HCT116 (cell line): Measurements from ENCODE around the gene DUSP6.

Experiments
- CEBPB ChIP-seq: IDR thresholded peaks from 2 replicates; pipeline ENCODE4 v1.6.1; 2012; ENCODE audit warnings: low read depth
- CTCF ChIP-seq, 3 experiments: fragments of 200-600 bp in 1 of 3; sonication (generic) in 1 of 3; IDR thresholded peaks in 2 of 3; conservative IDR thresholded peaks in 1 of 3; 2 replicates each; pipeline ENCODE4 v1.5.1; 2012 to 2017; ENCODE audit warnings: low read depth in 2 of 3, low read length in 2 of 3, antibody characterized with exemption in 1 of 3, borderline replicate concordance in 1 of 3, control low read depth in 1 of 3, mild to moderate bottlenecking in 1 of 3, mixed read lengths in 1 of 3, mixed run types in 1 of 3, moderate library complexity in 1 of 3; ENCODE audit not compliant: insufficient read depth in 1 of 3
- ELF1 ChIP-seq: IDR thresholded peaks from 2 replicates; pipeline ENCODE4 v1.6.1; 2012; ENCODE audit warnings: low read depth, borderline replicate concordance
- EZH2 ChIP-seq: fragments of 200-600 bp; sonication (generic); IDR thresholded peaks from 2 replicates; pipeline ENCODE4 v1.6.1; 2017; ENCODE audit warnings: antibody characterized with exemption, mixed run types
- EZH2phosphoT487 ChIP-seq: fragments of 200-600 bp; IDR thresholded peaks from 2 replicates; pipeline ENCODE4 v1.6.1; 2018; ENCODE audit warnings: antibody characterized with exemption, borderline replicate concordance
- MAX ChIP-seq: IDR thresholded peaks from 2 replicates; pipeline ENCODE4 v1.6.1; 2012
- POLR2A ChIP-seq: IDR thresholded peaks from 2 replicates; pipeline ENCODE4 v1.7.0; 2011; ENCODE audit warnings: borderline replicate concordance; ENCODE audit not compliant: insufficient read depth, insufficient read length; ENCODE audit errors: extremely low read depth
- POLR2AphosphoS5 ChIP-seq: IDR thresholded peaks from 2 replicates; pipeline ENCODE4 v1.6.1; 2011; ENCODE audit warnings: mild to moderate bottlenecking, low read depth, low read length, moderate library complexity
- RAD21 ChIP-seq: IDR thresholded peaks from 2 replicates; pipeline ENCODE4 v1.6.1; 2012; ENCODE audit warnings: low read depth, mild to moderate bottlenecking
- SP1 ChIP-seq: IDR thresholded peaks from 2 replicates; pipeline ENCODE4 v1.6.1; 2012; ENCODE audit warnings: low read depth
- SRF ChIP-seq: IDR thresholded peaks from 2 replicates; pipeline ENCODE4 v1.6.1; 2012; ENCODE audit warnings: low read depth
- TCF7L2 ChIP-seq: IDR thresholded peaks from 2 replicates; pipeline ENCODE4 v1.7.0; 2011; ENCODE audit warnings: borderline replicate concordance, inconsistent platforms; ENCODE audit not compliant: insufficient read depth, insufficient read length; ENCODE audit errors: extremely low read depth
- YY1 ChIP-seq: IDR thresholded peaks from 2 replicates; pipeline ENCODE4 v1.6.1; 2011; ENCODE audit warnings: low read length, low read depth, moderate library complexity, mild to moderate bottlenecking; ENCODE audit not compliant: insufficient replicate concordance; ENCODE audit errors: extremely low read depth
- ZNF274 ChIP-seq: fragments of 200-500 bp; sonication (Bioruptor generic); IDR thresholded peaks from 2 replicates; pipeline ENCODE4 v1.6.1; 2014; ENCODE audit warnings: mild to moderate bottlenecking, low read depth, low read length, inconsistent platforms

- TF ChIP-seq CTCF (IDR thresholded peaks at IDR 0.05 in 2 of 3, conservative IDR thresholded peaks at IDR 0.05 in 1 of 3; ENCODE audit: borderline replicate concordance in 1 of 3, insufficient read depth in 1 of 3, low read depth in 2 of 3, low read length in 2 of 3) = no peak
- TF ChIP-seq EZH2 = no peak
- no peak for TF ChIP-seq POLR2A
- no peak for TF ChIP-seq POLR2AphosphoS5
- no peak for TF ChIP-seq ZNF274
- TF ChIP-seq RAD21 = no peak
- no peak for TF ChIP-seq YY1
- no peak for TF ChIP-seq SRF
- no peak for TF ChIP-seq SP1
- no peak for TF ChIP-seq TCF7L2
- TF ChIP-seq MAX = no peak
- TF ChIP-seq EZH2phosphoT487 = no peak
- TF ChIP-seq CEBPB = no peak
- no peak for TF ChIP-seq ELF1
These were observed 32.5 kb upstream of the DUSP6 start for GRCh38 chr12:89384807-89385206.
